GM20431 (cell line): Measurements from ENCODE around the gene SLCO4C1.
"Not testable (repeated sequence)": the region's sequence is repeated elsewhere in the genome, so short reads cannot be mapped to it uniquely, and the experiment has no call there.

Experiments used
- in situ Hi-C: fragments of 300-500 bp; cut with MseI, MboI; formaldehyde crosslinking; loops from one replicate; pipeline ENCODE4 v1.15.0; 2020; ENCODE audit warnings: low sequenced_read_pairs; ENCODE audit not compliant: unreplicated experiment

Gene SLCO4C1, protein sequence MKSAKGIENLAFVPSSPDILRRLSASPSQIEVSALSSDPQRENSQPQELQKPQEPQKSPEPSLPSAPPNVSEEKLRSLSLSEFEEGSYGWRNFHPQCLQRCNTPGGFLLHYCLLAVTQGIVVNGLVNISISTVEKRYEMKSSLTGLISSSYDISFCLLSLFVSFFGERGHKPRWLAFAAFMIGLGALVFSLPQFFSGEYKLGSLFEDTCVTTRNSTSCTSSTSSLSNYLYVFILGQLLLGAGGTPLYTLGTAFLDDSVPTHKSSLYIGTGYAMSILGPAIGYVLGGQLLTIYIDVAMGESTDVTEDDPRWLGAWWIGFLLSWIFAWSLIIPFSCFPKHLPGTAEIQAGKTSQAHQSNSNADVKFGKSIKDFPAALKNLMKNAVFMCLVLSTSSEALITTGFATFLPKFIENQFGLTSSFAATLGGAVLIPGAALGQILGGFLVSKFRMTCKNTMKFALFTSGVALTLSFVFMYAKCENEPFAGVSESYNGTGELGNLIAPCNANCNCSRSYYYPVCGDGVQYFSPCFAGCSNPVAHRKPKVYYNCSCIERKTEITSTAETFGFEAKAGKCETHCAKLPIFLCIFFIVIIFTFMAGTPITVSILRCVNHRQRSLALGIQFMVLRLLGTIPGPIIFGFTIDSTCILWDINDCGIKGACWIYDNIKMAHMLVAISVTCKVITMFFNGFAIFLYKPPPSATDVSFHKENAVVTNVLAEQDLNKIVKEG

DNA sequence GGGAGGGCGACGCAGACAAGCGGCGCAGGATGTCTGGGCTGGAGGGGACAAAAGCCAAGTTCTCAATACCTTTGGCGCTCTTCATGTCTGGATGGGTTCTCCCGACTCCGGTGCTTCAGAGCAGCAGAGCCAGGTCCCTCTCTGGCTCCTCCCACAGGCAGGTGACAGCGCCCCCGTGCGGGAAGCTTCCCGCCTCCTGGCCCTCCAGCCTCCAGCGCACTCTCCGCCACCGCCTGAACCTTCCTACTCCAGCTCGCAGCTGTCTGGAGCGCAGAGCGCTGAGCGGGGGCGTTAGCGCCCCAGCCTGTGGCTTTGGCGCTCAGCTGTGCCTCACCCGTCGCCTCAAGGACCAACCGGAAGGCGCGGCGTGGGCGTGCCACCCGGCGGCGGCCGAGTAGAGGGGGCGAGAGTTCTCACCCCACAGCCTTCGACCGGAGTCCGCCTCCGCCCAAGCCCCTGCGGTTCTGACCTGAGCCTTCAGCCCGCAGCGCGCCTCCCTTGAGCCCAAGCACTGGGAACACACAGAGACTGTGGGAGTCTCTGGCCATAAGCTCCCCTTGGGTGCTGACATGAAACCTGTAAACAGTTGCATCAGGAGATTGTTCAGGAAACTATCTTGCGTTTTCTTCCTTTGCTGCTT is at the start of gene SLCO4C1:
Gene SLCO4C1, minus strand, starts transcription at position 107 of the 640 bp plus-strand sequence. Its CDS starts 22 bp downstream, at position 85.
- in situ Hi-C loops: no loop called here

DNA sequence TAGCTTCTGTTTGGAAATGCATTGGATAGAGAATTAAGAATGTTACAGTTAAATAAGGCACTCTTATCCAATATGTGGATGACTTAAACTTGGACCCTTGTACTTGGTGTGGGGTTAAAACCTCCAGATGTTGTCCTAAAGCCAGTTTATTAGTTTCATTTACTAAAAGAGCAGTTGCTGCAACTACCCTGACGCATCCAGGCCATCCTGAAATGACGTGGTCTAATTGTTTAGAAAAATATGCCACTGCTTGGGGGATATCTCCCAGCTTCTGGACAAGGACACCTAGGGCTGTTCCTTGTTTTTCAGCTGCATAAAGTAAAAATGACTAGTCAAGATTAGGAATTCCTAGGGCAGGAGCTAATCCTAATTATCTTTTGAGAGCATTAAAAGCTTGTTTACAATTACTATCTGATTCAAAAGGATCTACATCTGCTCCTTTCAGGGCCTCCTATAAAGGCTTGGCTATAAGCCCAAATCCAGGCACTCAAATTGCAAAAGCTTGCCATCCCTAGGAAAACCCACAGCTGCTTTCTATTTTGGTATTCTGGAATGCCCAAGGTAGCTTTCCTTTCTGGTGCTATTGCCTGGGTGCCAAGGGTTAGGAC is 45.7 kb upstream of the SLCO4C1 start:
- in situ Hi-C loops: no loop called here

DNA sequence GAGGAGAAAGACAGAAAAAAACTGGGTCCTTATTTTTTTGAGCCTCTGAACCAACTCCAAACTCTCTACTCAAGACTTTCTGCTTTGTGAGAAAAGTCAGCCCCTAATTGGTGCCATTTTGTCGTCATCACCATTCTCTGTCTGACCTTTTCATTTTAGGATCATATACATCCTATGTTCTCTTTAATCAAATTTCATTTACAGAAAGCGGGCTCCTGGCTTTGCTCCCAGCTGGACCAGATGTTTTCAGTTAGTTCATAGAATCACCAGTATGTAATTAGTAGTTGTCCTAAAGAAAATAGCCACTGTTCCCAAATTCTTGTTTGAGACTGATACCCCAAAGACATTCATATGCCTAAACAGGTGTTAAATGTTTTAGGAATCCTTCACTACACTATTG is 28.6 kb upstream of the SLCO4C1 start:
- in situ Hi-C loops: no loop called here

DNA sequence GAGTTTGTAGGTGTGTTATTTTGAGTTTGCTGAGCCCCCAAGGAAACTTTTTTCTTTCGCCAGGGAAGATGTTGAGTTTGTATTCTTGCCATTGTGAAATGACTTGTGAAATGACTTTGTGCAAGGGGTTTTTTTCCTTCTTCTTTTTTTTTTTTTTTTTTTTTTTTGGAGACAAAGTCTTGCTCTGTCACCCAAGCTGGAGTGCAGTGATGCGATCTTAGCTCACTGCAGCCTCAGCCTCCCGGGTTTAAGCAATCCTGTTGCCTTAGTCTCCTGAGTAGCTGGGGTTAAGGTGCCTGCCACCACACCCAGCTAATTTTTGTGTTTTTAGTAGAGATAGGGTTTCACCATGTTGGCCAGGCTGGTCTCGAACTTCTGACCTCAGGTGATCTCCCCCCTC is 22.7 kb upstream of the SLCO4C1 start:
- in situ Hi-C loops: not testable (repeated sequence)

DNA sequence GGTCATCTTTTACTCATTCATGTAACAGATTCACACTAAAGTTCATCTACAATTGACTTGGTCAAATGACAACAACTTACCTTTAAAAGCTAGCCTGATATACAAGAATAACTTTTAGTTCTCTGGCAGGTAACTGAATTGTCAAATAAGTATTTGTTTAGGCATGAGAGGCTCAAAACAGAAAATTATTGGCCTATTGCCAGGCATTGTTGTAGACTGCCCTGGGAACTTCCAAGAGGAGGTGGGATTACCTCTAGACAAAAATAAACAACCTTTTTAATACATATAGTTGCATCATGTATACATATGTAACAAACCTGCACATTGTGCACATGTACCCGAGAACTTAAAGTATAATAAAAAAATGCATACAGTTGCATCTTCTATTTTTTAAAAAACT is 18.2 kb upstream of the SLCO4C1 start:
- in situ Hi-C loops: no loop called here

DNA sequence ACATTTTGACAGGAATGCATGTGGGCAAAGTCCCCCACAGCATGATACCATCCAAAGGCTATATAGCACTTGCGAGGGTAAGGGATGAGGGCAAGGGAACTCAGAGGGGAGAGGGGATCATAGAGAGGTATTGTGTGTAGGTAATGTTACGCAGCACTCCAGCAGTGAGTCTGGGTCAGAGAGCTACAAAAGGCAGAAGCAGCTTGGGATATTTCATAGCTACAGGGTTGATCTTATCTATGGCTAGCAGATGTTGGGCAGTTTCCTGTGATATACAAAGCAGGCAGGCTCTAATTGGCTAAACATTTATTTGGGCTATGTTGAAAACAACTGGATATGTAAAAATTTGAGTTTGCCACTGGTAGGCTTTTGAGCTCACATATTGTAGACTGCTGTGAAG is 17.8 kb upstream of the SLCO4C1 start:
- in situ Hi-C loops: no loop called here

DNA sequence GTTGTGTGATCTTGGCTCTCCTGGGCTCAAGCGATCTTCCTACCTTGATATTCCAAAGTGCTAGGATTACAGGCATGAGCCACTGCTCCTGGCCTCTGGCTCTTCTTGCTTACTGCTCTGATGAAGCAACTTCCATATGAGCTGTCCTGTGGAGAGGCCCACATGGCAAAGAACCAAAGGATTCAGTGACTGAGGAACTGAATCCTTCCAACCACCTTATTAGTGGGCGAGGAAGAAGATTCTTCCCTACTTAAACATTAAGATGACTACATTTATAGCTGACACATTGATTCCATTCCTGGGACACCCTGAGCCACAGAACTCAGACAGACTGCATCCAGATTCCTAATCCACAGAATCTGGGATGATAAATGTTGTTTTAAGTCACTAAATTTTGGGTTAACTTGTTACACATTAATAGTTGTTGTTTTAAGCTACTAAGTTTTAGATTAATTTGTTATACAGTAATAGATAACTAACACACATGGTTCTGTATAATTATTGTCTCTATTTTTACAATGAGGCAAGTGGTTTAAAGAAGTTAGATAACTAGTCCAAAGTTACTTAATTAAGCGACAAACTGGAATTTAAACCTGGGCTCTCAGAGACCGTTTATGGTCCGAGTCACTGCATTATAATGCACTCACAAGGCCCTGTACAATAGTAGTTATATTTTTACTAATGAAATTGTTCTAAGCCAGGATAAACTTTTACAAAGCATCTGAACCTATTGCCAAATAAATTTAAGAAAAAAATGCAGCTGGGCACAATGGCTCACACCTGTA is 16.7 kb upstream of the SLCO4C1 start:
- in situ Hi-C loops: no loop called here

DNA sequence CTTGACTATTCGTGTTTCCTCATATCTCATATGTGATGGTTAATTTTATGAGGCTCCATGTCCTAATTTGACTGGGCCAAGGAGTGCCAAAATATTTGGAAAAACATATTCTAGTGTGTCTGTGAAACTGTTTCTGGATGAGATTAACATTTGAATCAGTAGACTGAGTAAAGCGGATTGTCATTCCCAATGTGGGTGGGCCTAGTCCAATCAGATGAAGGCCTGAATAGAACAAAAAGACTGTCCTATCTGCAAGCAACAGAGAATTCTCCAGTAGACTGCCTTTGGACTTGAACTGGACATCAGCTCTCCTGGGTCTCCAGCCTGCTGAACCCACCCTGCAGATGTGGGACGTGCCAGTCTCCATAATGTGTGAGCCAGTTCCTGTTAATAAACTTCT is 13.5 kb upstream of the SLCO4C1 start:
- in situ Hi-C loops: no loop called here

DNA sequence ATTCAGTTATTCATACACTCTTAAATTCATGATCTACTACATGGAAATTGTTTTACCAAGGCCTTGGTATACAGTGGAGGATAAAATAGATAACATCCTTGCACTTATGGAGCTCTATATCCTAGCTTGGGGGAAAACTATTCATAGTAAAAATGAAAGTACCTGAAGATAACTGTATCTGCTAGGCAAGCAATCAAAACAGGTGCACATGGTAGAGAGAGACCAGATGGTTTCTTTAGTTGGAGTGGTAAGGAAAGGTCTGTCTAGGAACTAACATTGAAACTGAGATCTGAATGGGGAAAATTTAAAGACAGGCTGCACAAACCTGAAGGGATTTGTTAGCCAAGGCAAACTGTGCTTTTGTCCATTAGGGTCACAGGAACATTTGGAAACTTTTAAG is 11.1 kb upstream of the SLCO4C1 start:
- in situ Hi-C loops: no loop called here

DNA sequence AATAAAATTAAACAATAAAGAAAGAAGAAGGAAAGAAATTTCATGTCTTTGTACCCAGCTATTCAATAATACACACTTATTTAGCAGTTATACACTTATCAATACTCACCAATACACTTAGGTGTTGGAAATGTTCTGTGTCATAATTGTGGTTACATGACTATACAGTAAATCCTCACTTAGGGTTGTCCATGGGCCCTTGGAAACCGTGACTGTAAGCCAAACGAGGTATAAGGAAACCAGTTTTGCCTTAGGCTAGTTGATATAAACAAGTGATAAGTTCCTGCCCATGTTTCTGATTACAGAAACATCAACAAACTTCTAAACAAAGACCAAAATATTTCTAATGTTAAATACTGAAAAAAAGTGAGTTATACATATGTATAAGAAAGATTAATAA is 10.0 kb upstream of the SLCO4C1 start:
- in situ Hi-C loops: no loop called here

DNA sequence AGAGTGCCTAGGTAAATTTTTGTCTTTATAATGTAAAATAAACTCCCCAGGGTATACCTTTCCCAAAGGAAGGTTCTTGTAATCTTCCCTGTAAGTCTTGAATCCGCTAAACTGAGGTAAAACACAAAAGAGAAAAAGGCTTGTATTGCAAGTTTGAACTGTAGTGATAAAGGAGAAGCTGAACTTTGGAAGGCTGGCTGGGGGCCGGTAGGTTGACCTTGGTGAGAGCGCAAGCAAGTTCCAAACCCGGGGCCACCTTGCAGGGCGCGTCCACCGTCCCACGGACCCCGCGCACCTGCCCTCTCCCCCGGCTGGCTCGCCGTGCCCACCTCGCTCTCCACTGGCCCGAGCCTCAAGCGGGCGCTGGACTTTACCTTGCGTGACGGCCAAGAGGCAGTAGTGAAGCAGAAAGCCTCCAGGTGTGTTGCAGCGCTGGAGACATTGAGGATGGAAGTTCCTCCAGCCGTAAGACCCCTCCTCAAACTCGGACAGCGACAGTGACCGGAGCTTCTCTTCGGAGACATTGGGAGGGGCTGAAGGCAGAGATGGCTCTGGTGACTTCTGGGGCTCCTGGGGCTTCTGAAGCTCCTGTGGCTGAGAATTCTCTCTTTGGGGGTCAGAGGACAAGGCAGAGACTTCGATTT is 428 bp downstream of the SLCO4C1 start:
- in situ Hi-C loops: no loop called here

DNA sequence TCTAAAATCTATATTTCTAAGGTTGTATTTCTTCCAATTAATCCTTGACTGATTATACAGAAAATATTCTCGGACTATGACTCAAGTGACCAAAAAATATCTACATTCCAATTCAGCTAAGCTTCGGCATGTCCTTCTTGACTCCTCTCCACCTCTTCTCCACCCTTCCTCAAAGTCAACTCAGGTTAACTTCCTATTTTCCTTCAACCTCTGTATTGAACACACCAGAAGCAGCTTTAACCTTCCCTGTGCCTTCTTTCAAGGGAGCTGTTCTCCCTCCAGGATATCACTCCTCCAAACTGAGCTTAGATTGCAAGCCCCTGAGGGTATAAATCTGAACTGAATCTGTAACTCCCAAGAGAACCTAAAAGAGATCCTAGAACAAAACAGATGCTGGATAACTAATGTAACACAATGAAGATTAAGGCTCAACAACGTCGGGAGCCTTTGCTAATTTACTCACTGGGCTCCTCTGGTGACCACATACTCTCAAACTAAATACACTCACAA is 1.1 kb downstream of the SLCO4C1 start:
- in situ Hi-C loops: no loop called here

DNA sequence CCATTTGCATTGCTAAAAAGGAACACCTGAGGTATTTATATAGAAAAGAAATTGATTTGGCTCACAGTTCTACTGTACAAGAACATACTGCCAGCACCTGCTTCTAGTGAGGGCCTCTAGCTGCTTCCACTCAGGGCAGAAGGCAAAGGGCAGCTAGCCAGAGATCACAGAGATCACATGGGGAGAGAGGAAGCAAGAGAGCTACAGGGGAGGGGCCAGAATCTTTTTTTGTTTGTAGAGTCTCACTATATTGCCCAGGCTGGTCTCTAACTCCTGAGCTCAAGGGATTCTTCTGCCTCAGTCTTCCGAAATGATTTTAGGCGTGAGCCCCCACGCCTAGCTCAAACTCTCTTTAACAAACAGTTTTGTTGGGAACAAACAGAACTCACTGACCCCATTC is 6.1 kb downstream of the SLCO4C1 start:
- in situ Hi-C loops: no loop called here

DNA sequence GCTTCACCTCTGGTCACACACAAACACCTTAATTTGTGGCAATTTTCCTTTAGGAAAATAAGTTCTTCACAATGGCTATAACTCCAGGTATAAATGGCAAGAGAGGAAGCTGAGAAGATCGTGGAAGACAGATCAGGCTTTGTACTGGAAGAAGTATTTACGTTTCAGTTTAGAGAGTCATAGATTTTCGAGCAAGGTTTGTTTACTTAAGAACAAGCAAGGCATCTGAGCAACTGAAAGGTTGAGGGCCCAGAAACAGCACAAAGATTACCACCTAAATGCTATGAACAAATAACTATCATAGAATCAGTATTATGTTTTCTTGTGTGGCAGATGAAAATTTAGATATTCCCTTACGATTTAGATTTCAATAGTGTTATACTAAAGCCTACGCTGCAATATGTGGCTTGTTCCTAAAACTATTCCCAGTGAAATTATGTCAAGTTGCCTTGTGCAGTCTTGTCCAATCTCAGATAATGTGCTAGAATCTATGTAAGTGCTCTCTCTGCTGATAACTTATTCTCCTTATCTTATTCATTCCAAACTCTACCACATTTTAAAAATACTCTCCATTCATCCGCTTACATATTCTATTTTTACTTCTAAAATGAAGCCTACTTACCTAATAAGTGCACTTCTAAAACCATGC is 6.7 kb downstream of the SLCO4C1 start:
- in situ Hi-C loops: no loop called here

DNA sequence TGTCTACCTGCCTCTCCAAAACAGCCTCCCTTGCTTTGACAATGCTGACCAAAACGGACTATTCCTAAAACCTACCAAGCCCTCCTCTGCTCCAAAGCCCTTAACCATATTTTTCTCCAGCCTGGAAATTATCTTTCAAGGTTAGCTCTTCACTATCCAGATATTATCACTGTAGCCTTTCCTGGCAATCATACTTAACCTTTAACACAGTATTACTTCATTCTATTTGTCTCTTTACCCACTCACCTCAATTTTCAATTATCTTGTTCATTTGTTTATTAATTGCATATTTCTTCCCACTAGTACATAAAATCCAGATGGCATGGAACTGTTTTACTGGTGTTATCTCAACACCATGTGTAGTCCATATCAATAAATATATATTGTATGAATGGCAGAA is 7.5 kb downstream of the SLCO4C1 start:
- in situ Hi-C loops: no loop called here

DNA sequence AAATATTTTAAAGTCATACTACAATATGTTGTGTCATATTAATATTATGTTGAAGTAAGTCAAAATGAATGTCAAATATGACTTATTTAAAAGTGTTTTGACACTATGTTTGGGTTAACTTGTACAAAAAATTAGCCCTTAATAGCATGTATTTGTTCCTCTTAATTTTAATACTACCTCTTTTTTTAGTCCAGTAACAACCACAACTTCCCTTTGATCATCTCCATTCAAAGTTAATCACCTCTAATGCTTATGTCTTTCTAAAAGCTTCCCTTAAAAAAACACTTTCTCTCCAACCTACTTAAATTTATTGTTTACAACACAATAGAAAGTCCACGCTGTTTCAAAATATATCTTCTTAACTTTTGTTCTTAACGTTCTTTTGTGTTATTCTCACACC is 9.6 kb downstream of the SLCO4C1 start:
- in situ Hi-C loops: no loop called here

DNA sequence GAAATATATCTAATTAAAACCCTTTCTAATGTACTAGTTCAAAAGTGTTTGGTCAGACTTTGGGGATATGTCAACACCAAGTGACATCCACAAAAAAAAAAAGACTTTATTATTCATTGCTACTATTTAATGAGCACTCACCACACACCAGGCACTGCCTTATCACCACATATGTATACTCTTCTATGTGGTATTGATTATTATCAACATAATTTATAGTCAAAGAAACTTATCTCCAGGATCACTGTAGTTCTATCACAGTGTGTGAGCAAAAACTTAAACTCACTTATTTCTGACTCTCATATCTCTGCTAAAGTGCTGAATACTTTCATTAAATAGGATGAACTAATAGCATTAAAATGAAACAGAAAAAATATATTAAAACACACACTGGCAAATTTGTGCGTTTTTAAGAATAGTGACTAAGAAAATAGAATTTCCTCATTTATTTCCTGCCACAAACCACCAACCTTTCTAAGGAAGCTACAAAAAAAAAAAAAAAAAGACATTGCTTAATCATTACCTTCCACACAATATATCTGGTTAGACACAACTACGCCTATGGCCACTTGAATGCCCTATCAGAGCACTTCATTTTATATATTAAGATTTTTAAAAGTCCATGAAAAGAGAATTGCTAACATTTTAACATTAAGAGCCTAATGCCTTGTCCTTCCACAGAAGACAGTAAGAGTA is 12.8 kb downstream of the SLCO4C1 start:
- in situ Hi-C loops: no loop called here

DNA sequence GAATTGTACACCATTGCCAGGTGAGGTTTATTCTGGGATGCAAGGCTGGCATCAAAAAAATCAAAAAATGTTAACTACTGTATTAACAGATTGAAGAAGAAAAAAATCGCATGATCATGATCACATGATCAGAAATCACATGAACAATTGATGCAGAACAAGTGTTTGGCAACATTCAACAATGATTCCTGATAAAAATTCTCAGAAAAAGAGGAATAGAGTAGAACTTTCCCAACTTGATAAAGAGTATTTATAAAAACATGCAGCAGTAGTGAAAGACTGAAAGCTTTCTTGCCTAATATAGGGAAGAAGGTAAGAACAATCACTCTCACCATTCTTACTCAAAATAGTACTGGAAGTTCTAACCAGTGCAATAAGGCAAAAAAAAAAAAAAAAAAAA is 16.4 kb downstream of the SLCO4C1 start:
- in situ Hi-C loops: no loop called here
